Measurements from ENCODE around the gene SLC35A2. TPM values are rescaled to one million over a fixed set of nuclear protein-coding genes. Genes with fewer than 3 reads are reported as not detected.

Gene SLC35A2
- total and polyA plus RNA-seq, 2 of the 4 experiments (the other 2 are of a cell fraction) = 10.8 to 48.3 TPM

GRCh38 chrX:48933757-48934156 is 22.3 kb upstream of the SLC35A2 start:
- intact Hi-C loops (cut with micrococcal nuclease) (no loop called here), in situ Hi-C loops (cut with MboI; ENCODE audit: low sequenced_read_pairs) (no loop called here), dilution Hi-C loops (cut with HindIII; ENCODE audit: low sequenced_read_pairs, unreplicated experiment) (no loop called here)
- no peaks in the 10 kb centered on the region; the same call in 1 of the 2 replicates for H3K9me1 ChIP-seq (ENCODE audit: insufficient read depth, low read length)
- POLR2A ChIA-PET (ENCODE audit: unreplicated experiment) = no interaction called here
- no peak overlapping the region for H2BK15ac ChIP-seq (ENCODE audit: low read depth, low read length)
- WGBS, 2 experiments (ENCODE audit: extremely low coverage in 2 of 2, insufficient read length in 1 of 2) = no CpG with 5 or more reads among the region's 2 CpGs
- ATAC-seq (ENCODE audit: low read depth) (no peak), DNase-seq (no peak)
- no peak overlapping the region for H4K8ac ChIP-seq (ENCODE audit: low read depth in 2 of 2, low read length in 2 of 2)
- TF ChIP-seq CTCF (conservative IDR thresholded peaks at IDR 0.05; ENCODE audit: low read depth, low read length) (no peak), CEBPB (IDR thresholded peaks at IDR 0.05; ENCODE audit: low read depth, low read length) (no peak)
- H2BK5ac ChIP-seq (ENCODE audit: low read depth, low read length, poor library complexity, severe bottlenecking) = no peak overlapping the region
- no peak overlapping the region for H2AK5ac ChIP-seq (ENCODE audit: low read depth, low read length)
- no peaks in the 10 kb centered on the region; the same call in 1 of the 2 replicates for H3K4me1 ChIP-seq (ENCODE audit: control insufficient read depth, insufficient read depth, low read length)
- H3K9ac ChIP-seq (ENCODE audit: low read depth, low read length) = no peak overlapping the region
- peaks cover 2 to 18% of the 10 kb centered on the region in 2 experiments for H3K79me1 ChIP-seq (ENCODE audit: low read depth in 1 of 2, low read length in 2 of 2)
- H4K91ac ChIP-seq (ENCODE audit: insufficient read depth, low read depth, low read length) = no peak overlapping the region
- CTCF ChIA-PET = no interaction called here
- no TSS peak for BruUV-seq (replicated peaks)
- H3K56ac ChIP-seq (ENCODE audit: extremely low read depth, insufficient read depth, low read length) = no peak overlapping the region
- no peak overlapping the region for H3K4ac ChIP-seq (ENCODE audit: low read depth, low read length)
- H3K9me3 ChIP-seq (ENCODE audit: control insufficient read depth, insufficient read depth, low read length) = no peaks in the 10 kb centered on the region
- H2BK20ac ChIP-seq (ENCODE audit: low read depth, low read length) = no peak overlapping the region
- no peak overlapping the region for H3K18ac ChIP-seq (ENCODE audit: low read depth, low read length)
- no peak overlapping the region for H3K14ac ChIP-seq (replicated peaks; ENCODE audit: low read depth, low read length)
- no peak overlapping the region for H4K5ac ChIP-seq (ENCODE audit: low read depth, low read length)
- H3K4me3 ChIP-seq (ENCODE audit: insufficient read depth, low read depth, low read length) = no peak overlapping the region
- H3K27ac ChIP-seq (ENCODE audit: insufficient read depth, low read length) = no peak overlapping the region
- no peaks in the 10 kb centered on the region for H3K27me3 ChIP-seq (ENCODE audit: control insufficient read depth, insufficient read depth, low read length)
- no peak overlapping the region for H2AK9ac ChIP-seq (replicated peaks; ENCODE audit: low read depth, low read length, poor library complexity)
- H3K36me3 ChIP-seq (ENCODE audit: control insufficient read depth, insufficient read depth, low read length) = peaks cover 17% of the 10 kb centered on the region
- no peak overlapping the region for H3K4me2 ChIP-seq (ENCODE audit: low read depth, low read length)
- no peak overlapping the region for H2AFZ ChIP-seq (replicated peaks; ENCODE audit: low read length, poor library complexity)
- no peak overlapping the region for H3K23ac ChIP-seq (ENCODE audit: low read depth, low read length)
- no peak overlapping the region for H2BK120ac ChIP-seq (ENCODE audit: low read depth, low read length)
- H4K20me1 ChIP-seq (ENCODE audit: insufficient read depth, low read length) = peaks cover 11% of the 10 kb centered on the region

Data from IMR-90 (cell line).